T-helper 2 cell (primary cell): Measurements from ENCODE around the gene TTC1.
"Not testable (repeated sequence)": the region's sequence is repeated elsewhere in the genome, so short reads cannot be mapped to it uniquely, and the experiment has no call there.

ENCODE experiments used
- DNase-seq, 5 experiments: peaks; one replicate each; pipeline versions ENCODE4 v3.0.0 to v3.0.0-alpha.2; 2012 to 2022
- total RNA-seq, 2 donors: gene quantifications; one replicate each; lab custom pipeline; 2026; lab: John Stamatoyannopoulos, UW

Gene TTC1, protein sequence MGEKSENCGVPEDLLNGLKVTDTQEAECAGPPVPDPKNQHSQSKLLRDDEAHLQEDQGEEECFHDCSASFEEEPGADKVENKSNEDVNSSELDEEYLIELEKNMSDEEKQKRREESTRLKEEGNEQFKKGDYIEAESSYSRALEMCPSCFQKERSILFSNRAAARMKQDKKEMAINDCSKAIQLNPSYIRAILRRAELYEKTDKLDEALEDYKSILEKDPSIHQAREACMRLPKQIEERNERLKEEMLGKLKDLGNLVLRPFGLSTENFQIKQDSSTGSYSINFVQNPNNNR
- 29.6 to 40.5 reads per million in 2 donors for total RNA-seq

DNA sequence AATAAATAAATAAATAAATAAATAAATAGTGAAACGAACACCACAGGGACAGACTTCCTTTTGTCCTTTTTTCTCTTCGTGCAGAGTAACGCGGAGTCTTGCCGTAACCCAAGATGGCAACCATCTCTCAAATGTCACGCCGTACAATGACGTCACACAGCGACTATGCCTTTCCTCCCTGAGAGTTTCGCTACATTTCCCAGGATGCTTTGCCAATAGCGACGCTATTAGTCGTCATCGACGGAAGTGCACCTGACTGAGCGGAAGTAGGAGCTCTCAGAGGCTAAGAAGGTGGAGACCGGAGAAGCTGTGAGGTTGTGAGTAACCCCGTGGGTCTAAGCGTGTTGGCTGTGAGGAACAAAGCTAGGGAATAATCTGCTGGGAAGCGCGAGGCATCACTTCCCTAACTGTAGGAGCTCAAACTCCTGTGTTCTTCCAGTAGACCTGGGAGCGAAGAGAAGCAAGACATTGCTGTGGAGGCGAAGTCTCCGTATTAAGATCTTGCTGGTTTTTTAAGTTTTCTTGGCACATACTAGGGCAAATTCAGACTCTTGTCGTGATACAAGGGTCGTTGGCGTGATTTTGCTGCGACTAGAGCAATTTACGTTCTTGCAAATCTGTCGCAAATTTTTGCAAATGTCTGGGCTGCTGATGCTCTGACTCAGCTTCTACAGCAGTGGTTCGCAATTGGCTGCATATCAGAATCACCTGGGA, at the start of gene TTC1:
TSS of gene TTC1 (plus strand) at position 263 of the 714 bp plus-strand sequence. CDS start 1,390 bp downstream, outside the sequence.
- DNase-seq = peak; percentile 48 to 99 (median 88)

DNA sequence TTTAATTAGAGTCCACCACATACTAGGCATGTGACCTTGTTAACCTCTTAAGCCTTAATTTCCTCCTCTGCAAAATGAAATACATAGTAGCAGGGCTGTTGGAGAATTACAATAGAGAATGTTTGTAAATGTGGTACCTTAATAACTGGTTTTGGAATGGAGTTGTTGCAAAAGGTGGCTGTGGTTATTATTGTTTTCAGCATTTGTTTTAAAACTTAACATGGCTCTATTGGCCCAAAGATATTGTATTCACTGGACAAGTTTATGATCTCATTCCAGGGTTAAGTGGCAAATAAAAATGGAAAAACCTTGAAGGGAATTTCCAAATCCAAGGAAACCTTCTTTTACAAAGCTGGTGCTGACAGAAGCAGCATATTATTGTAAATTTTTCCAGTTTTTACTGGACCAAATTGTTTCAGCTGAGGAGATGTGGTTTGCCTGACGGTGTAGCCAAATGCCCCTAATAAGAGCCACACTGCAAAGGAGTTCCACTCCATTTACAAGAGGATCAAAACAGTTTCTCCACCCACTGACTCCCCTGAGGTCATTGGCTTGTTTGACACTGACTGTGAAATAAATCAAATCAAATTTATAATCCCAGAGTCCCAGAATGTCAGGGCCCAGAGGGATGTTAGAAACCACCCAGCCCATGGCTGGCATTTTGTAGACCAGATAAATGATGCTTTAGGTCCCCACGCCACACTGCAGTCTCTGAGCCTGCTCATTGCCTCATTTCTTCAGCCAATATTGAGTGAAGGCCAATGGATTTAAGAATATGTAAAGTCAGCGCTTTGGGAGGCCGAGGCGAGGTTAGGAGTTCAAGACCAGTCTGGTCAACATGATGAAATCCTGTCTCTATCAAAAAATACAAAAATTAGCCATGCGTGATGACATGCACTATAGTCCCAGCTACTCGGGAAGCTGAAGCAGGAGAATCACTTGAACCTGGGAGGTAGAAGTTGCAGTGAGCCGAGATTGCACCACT, 47.5 kb upstream of the TTC1 start:
- DNase-seq = no peak

DNA sequence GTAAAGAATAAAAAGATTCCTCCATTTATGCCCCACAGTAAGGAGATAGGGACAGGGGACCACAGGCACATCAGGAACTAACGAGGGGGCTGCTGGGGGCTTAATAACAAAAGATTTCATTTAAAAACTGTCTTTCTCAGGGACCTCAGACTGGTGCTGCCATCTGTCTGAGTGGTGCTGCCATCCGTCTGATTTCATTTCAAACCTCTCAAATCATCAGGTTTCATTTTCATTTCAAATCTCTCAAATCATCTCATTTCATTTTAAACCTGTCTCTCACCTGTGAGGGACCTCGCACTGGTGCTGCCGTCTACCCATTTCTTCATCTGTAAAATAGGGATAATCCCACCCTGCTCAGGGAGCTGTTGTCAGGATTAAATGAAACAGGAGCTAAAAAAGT, 46.7 kb upstream of the TTC1 start:
- no peak for DNase-seq

DNA sequence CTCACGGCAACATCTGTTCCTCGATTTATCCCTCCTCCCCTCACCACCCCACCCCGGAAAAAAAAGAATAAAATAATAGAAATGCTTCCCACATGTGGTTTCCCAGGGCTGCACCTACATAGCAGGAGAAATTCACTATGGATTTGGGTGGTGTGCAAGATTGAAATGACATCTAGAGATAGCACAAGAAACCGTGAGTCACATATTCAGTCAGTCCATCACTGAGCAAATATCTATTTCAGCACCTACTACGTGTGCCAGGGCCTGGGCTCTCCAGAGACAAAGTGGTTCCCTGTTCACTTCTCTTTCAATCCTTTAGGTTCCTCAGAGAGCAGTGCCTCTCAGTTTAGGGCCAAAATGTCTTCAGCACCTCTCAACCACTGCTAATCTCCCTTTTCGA, 45.0 kb upstream of the TTC1 start:
- no peak for DNase-seq

DNA sequence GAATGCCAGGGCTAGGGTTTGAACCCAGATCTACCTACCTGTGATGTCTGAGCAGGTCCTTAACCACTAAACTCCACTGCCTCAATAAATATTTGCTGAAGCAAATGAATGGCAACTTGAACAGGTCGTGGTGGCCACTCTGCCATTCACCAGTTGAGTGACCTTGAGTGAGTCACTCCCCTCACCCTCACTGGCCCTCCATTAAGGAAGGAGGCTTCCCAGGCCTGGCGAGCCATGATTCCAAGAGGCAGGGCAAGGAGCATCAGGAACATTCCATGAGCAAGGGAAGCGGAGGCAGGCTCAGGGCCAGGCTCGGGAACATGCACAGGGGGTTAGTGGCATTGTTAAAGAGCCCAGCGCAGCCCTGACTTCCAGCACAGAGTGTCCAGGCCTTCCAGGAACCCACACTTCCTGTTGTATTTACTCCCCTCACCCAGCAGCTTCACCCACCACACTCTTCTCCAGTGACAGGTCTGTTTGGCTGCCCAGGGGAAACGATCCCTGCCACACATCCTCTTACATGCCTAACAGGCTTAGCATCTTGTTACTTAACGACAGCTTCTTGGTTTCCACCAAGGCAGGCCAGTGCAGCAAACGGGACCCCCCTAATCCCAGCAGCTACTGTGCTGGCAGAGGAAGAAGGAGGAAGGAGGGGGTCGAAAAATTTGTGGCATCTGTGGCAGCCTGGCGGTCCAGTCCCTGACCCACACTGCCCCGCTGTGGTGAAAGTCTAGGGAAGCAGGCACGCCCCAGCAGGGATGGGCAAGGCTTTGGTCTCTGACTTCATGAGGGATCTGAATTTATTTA, 43.7 kb upstream of the TTC1 start:
- DNase-seq = no peak

DNA sequence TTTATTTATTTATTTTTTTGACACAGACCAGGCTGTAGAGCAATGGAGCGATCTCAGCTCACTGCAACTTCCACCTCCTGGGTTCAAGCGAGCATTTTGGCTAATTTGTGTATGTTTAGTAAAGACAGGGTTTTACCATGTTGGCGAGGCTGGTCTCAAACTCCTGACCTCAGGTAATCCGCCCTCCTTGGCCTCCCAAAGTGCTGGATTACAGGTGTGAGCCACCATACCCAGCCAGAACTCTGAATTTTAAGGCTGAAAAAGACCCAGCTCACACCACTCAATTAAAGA, 43.2 kb upstream of the TTC1 start:
- DNase-seq = not testable (repeated sequence)

DNA sequence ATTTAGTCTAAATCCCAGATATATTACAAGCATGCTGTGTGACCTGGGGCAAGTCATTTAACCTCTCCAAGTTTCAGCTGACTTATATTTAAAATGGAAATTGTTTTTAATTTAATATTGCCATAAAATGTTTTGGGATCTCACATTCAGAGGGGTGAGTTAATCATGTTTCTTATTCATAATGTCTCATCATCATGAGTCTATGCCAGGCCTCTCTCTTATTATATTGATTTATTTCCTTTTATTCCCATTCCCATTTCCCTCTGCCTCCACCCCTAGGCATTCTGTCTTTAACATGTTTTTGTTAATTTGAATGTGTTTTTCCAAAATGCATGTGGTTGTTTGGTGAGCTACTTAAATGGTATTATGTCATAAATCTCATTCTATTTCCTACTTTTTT, 39.0 kb upstream of the TTC1 start:
- no peak for DNase-seq

DNA sequence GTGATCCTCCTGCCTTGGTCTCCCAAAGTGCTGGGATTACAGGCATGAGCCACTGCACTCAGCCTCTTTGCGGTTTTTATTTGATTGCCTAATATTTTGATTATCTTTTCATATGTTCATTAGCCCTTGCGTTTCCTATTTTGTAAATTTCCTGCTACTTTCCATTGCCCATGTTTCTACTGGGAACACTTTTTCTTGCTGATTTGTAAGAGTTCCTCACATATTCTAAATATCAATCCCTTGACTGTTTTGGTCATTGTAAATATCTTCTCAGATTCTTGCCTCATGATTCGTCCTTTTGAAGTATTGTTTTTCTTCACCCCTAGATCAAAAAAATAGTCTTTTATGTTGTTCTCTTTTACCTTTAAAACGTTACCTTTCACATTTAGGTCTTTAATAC, 37.9 kb upstream of the TTC1 start:
- DNase-seq = no peak

DNA sequence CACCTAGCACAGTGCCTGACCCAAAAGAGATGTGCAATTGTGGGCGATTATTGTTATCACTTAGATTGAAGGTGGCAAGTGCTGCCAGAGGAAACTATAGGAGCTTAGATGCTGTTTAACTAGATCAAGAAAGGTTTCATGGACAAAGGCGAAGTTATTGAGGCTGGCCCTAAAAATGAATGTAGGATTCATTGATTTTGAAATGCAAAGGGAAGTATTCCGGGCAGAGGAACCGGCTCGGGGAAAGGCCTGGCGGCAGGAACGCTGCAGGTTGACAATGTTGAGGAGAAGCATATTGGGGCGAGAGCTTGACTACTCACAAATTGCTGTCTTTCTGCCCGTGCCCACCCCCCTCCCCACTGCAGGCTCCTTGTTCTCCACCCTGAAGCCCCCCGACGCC, 37.4 kb upstream of the TTC1 start:
- no peak for DNase-seq

DNA sequence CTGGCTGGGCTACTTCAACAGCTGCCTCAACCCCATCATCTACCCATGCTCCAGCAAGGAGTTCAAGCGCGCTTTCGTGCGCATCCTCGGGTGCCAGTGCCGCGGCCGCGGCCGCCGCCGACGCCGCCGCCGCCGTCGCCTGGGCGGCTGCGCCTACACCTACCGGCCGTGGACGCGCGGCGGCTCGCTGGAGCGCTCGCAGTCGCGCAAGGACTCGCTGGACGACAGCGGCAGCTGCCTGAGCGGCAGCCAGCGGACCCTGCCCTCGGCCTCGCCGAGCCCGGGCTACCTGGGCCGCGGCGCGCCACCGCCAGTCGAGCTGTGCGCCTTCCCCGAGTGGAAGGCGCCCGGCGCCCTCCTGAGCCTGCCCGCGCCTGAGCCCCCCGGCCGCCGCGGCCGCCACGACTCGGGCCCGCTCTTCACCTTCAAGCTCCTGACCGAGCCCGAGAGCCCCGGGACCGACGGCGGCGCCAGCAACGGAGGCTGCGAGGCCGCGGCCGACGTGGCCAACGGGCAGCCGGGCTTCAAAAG, 36.9 kb upstream of the TTC1 start:
- peak in 1 of 5 experiments; percentile 15 for DNase-seq

DNA sequence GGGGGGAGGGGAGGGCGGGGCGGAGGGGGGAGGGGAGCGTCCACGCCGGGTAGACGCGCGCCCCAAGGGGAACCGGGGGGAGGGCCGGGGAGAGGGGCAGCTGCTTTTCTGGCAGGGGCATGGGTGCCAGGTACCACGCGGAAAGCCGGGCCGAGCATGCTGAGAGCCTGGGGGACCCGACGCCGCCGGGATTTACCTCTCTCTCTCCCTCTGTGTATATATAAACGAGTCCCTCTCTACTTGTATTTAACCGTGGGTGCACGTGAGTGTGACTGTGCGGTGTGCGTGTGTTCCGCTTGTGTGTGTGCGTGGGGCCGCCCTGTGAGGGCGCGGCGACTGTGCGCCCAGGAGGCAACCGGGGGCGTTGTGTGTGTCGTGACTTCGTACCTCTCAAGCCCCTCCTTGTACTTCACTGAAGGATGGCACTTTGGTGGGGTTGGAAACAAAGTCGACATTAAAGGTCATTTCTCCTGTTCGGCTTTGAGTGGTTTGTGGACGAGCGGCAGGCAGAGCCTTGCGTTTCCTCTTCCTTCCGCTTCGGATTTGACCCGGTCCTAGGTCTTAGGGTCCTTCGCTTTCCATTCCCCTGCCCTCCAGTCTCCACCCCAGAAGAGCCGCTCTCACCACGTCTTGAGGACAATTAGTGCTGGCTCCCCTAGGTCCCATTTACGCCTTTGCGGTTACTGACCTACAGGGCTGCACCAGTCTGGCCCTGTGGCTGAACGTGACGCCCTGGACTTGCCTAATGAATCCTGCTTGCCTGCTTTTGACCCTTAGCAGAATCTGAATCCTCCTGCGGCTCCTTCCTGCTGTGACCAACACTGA, 36.2 kb upstream of the TTC1 start:
- no peak for DNase-seq

DNA sequence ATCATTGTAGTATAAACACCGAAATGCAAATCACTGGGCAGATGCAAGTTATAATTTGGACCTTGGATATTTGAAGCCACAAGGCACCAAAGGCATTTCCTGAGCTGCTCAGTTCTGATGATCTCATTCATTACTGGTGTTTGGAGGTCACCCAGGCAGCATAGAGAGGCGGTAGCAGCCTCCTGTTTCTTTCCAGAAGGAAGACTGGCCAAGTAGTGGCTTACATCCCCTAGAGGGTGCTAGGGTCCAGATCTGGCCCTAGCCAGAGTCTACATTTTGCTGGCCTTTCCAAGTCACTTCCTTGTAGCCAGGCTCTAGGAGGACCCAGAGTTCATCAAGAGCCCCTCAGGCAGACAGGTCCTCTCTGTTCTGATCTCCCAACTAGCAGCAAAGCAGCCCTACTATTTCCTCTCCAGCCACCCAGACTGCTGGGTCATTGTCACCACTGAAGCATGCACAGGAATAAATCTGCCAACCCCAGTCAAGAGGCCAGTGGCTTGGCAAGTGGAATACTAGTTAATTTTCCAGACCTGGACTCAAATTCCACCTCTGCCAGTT, 33.4 kb upstream of the TTC1 start:
- DNase-seq = no peak

DNA sequence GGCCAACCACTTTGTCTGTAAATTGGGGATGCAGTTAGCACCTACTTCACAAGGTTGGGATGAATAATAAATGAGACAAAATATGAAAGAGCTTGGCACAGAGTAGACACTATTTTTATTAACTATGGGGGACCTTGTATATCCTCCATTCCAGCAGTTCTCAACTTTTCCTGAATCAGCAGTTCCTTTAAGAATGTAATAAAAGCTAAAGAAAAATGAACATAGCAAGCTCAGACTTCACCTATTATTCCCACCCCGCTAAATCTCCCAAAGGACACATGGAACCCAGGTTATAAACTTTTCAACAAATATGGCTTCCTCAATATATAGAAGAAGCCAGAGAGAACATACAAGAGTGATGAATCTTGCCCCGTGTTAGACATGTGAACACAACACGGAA, 32.0 kb upstream of the TTC1 start:
- DNase-seq = no peak

DNA sequence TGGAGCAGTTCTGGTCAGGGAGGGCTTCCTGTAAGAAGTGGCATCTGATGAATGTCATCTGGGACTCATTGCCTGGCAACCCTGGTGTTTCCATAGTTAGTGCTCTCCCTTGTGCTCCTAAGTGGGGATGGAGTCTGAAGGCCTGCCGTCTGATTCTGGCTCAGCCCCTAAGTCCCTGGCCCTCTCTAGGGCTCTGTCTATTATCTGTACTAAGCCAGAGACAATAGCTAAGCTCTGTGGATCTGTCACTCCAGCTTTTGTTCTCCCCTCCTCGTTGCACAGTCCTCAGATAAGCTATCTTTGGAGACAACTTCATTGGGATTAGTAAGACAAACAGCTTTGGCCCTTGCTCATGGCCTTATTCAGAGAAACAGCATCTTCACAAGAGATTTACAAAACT, 30.6 kb upstream of the TTC1 start:
- DNase-seq = no peak

DNA sequence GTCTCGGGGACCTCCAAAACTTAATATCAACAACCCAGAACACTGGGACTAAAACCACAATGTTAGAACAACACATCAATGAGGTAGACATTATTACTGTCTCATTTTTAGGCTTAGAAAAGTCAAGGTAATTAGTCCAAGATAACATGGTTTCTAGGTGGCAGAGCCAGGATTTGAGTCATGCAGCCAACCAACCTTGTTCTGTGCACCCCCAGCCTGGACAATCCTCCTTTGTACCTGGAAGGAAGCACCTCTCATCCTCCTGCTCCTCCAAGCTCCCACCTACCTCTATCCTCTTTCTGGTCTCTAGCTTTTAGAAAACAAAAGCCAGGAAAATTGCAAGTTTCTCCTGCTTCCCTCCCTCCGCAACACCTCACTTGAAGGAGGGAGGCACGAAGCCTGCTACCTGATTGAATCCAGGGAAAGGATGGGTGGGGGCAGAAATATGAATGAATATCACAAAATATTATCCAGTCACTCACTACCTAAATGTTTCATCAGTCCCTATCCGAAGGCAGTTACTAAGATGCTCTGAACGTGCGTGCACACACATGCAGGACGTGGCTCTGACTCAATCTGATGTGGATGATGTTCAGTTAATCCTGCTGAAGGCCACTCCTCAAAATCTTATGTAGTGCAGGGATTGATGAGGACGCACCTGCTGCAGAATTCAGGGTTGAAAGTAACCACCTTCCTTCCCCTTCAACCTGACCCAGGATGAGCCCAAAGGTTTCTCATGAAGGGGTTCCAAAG, 26.3 kb upstream of the TTC1 start:
- DNase-seq = no peak

DNA sequence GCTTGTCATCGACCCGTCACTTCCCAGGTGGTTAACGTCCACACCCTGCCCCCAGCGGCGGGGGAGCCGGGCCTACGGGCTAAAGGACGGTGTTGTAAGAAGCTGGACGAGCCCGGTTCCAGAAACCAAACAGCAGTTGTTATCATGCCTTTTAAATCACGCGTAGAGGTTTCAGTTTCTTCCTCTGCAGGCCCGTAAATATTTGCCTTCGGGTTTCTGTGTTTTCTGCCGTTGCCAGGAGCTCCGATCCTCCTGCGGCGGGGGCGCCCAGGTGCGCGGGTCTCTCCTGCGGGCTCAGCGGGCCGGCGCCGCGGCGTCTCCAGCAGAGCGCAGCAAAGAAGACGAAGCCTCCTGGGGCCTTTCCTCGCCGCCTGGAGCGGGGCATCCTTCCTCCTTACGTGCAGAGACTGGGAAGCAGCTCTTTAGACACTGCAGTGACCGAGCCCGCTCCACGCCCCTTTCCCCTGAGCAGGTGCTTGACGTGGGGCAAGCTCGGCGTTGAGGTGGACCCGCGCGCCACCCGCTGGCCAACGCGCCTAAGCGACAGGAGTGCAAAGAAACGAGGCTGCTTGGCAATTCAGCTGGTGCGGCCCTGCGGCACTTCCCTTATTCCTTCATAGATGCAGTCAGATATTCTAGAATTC, 21.8 kb upstream of the TTC1 start:
- DNase-seq = peak; percentile 46 to 69 (median 62)

DNA sequence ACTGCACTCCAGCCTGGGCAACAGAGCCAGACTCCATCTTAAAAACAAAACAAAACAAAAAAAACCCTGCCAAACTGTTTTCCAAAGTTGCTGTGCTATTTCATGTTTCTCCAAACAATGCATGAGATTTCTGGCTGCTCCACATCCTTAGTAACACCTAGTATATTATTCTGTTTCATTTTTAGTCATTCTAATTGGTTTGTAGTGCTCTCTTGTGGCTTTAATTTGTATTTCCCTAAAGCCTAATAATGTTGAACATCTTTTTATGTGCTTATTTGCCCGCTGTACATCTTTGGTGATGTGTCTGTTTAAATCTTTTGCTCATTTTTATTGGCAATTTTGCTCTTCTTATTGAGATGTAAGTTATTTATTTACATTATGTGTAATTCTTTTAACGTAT, 18.4 kb upstream of the TTC1 start:
- no peak for DNase-seq

DNA sequence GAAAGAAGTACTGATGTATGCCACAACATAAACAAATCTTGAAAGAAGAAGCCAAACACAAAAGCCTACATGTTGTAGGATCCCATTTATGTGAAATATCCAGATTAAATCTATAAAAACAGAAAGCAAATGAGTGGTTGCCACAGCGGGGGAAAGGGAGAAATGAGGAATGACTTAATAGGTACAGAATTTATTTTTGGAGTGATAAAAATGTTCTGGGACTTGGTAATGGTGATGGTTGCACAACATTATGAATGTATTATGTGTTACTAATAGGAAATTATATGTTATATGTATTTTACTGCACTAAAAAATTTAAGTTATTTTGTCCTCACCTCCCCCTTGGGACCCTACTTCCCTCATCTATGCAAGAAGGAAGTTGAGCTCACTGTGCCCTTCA, 16.4 kb upstream of the TTC1 start:
- DNase-seq = no peak

DNA sequence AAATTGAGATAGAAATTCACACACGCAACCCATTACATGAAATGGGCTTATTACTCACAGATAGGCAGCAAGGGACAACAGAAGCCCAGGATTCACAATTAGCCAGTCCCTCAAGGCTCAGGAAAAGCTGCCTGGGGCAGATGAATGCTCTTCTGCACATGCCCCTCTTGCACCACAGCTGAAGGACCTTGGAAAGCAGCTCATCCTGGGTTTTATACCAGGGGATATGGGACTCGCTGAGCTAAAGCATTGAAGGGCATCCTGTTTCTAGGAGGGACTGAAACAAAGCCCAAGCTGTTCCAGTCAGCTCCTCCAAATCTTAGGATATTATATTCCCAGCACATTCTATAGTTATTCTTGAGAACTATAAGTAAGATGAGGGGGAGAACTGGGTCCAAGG, 15.7 kb upstream of the TTC1 start:
- DNase-seq = no peak

DNA sequence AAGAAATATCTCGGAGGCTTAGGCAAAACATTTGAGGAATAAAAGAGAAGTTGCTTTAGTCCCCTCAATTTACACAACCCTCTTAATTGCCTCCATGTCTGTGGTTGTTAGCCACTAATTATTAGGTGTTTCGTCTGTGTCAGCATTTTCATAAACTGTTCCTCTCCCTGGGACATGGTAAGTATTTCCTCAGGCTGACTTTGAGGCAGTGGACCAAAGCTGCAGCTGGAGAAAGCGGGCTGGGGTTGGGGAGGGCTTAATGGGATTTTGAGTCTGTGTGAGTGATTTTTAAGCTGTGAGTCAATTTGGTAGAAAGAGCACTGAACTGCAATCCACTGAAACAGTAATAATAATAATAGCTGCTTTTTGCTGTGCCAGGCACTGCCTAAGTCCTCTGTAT, 13.0 kb upstream of the TTC1 start:
- no peak for DNase-seq
